HCT116 (cell line): ENCODE measurements around the gene SSMEM1. TPM values are rescaled to one million over a fixed set of nuclear protein-coding genes. Genes with fewer than 3 reads are reported as not detected.
"Not testable (repeated sequence)": the region's sequence is repeated elsewhere in the genome, so short reads cannot be mapped to it uniquely, and the experiment has no call there.

Source experiments
- ATAC-seq: fragments of 200-7000 bp; cut with Tn5 transposase; 2 replicates; pipeline ENCODE4 v1.9.1; 2020; ENCODE audit warnings: mild to moderate bottlenecking, moderate library complexity
- BruUV-seq: library from RNA; stranded (reverse); fragments of 400-500 nt; replicated peaks from 2 replicates; lab custom pipeline; 2021; lab: Mats Ljungman, UMichigan
- CTCF ChIA-PET: fragments of 300-600 bp; sonication (Branson Sonifier 250); formaldehyde crosslinking; loops from one replicate; lab custom pipeline; 2021; ENCODE audit warnings: antibody characterized with exemption; lab: Charles Lee
- POLR2A ChIA-PET: fragments of 300-600, 350-600 bp; sonication (Branson Sonifier 250); formaldehyde crosslinking; loops from one replicate; lab custom pipeline; 2021; ENCODE audit warnings: antibody characterized with exemption; lab: Charles Lee
- RAD21 ChIA-PET, 2 experiments: fragments of 300-600 bp; sonication (Branson Sonifier 250); formaldehyde crosslinking; loops; one replicate each; lab custom pipeline; 2023; ENCODE audit warnings: low total read pairs in 2 of 2; ENCODE audit not compliant: uncharacterized antibody in 2 of 2, unreplicated experiment in 2 of 2, low non-redundant PET in 1 of 2; lab: Charles Lee
- DNase-seq: peaks from one replicate; pipeline ENCODE4 v3.0.0-alpha.2; 2010; ENCODE audit warnings: low read depth, low spot score
- H2AFZ ChIP-seq: fragments of 200-600 bp; shearing (Covaris generic), sonication (generic); 2 replicates; pipeline ENCODE4 v1.6.1; 2017; ENCODE audit warnings: low read depth, mixed run types, mixed read lengths, antibody characterized with exemption, low read length; ENCODE audit not compliant: poor library complexity, severe bottlenecking
- H3K27ac ChIP-seq: 2 replicates; pipeline ENCODE4 v1.5.1; 2012; ENCODE audit warnings: low read depth, low read length
- H3K27me3 ChIP-seq: fragments of 200-600 bp; sonication (generic); 2 replicates; pipeline ENCODE4 v1.6.1; 2016; ENCODE audit warnings: mixed run types, low read length, mixed read lengths; ENCODE audit not compliant: insufficient read depth
- H3K36me3 ChIP-seq, 2 experiments: fragments of 200-500 bp in 1 of 2; fragments of 200-600 bp in 1 of 2; sonication (Bioruptor generic) in 1 of 2; sonication (generic) in 1 of 2; 2 replicates each; pipeline versions ENCODE4 v1.5.1 to v1.6.1; 2014 to 2016; ENCODE audit warnings: low read length in 2 of 2, inconsistent platforms in 1 of 2, mixed read lengths in 1 of 2, mixed run types in 1 of 2; ENCODE audit not compliant: insufficient read depth in 2 of 2, control insufficient read depth in 1 of 2
- H3K4me1 ChIP-seq, 2 experiments: fragments of 200-600 bp in 1 of 2; sonication (generic) in 1 of 2; 2 replicates each; pipeline versions ENCODE4 v1.5.1 to v1.6.1; 2012 to 2017; ENCODE audit warnings: low read length in 2 of 2, inconsistent platforms in 1 of 2, mild to moderate bottlenecking in 1 of 2, mixed read lengths in 1 of 2, mixed run types in 1 of 2, moderate library complexity in 1 of 2; ENCODE audit not compliant: insufficient read depth in 2 of 2, control insufficient read depth in 1 of 2
- H3K4me2 ChIP-seq: fragments of 200-600 bp; sonication (generic); 2 replicates; pipeline ENCODE4 v1.6.1; 2017; ENCODE audit warnings: mixed run types, low read length, mixed read lengths
- H3K4me3 ChIP-seq, 2 experiments: fragments of 200-600 bp in 1 of 2; sonication (generic) in 1 of 2; replicated peaks in 1 of 2; 2 replicates each; pipeline ENCODE4 v1.5.1; 2011 to 2016; ENCODE audit warnings: low read length in 2 of 2, control low read depth in 1 of 2, low read depth in 1 of 2, mild to moderate bottlenecking in 1 of 2, mixed read lengths in 1 of 2, mixed run types in 1 of 2
- H3K79me2 ChIP-seq: fragments of 200-600 bp; sonication (generic); 2 replicates; pipeline ENCODE4 v1.6.1; 2017; ENCODE audit warnings: mild to moderate bottlenecking, mixed run types, low read length, moderate library complexity, mixed read lengths; ENCODE audit not compliant: insufficient read depth
- H3K9ac ChIP-seq: fragments of 200-600 bp; sonication (generic); 2 replicates; pipeline ENCODE4 v1.6.1; 2016; ENCODE audit warnings: low read length, mixed read lengths
- H3K9me2 ChIP-seq: fragments of 200-600 bp; sonication (generic), shearing (Covaris generic); 2 replicates; pipeline ENCODE4 v1.6.1; 2017; ENCODE audit warnings: mixed run types, mild to moderate bottlenecking, moderate library complexity; ENCODE audit not compliant: insufficient read depth
- H3K9me3 ChIP-seq, 2 experiments: fragments of 200-500 bp in 1 of 2; fragments of 200-600 bp in 1 of 2; sonication (Bioruptor generic) in 1 of 2; sonication (generic) in 1 of 2; 2 replicates each; pipeline ENCODE4 v1.6.1; 2014 to 2017; ENCODE audit warnings: low read length in 2 of 2, mixed read lengths in 2 of 2, inconsistent platforms in 1 of 2, low read depth in 1 of 2, mild to moderate bottlenecking in 1 of 2, mixed run types in 1 of 2, moderate library complexity in 1 of 2; ENCODE audit not compliant: control insufficient read depth in 1 of 2, insufficient read depth in 1 of 2
- H4K20me1 ChIP-seq: fragments of 200-600 bp; sonication (generic), shearing (Covaris generic); 2 replicates; pipeline ENCODE4 v1.6.1; 2017; ENCODE audit warnings: mixed run types, mild to moderate bottlenecking, moderate library complexity; ENCODE audit not compliant: insufficient read depth
- CBX3 ChIP-seq: IDR thresholded peaks from 2 replicates; pipeline ENCODE4 v1.6.1; 2012; ENCODE audit warnings: low read depth
- CEBPB ChIP-seq: IDR thresholded peaks from 2 replicates; pipeline ENCODE4 v1.6.1; 2012; ENCODE audit warnings: low read depth
- EGR1 ChIP-seq: IDR thresholded peaks from 2 replicates; pipeline ENCODE4 v1.6.1; 2012; ENCODE audit warnings: low read depth
- ELF1 ChIP-seq: IDR thresholded peaks from 2 replicates; pipeline ENCODE4 v1.6.1; 2012; ENCODE audit warnings: low read depth, borderline replicate concordance
- EZH2 ChIP-seq: fragments of 200-600 bp; sonication (generic); IDR thresholded peaks from 2 replicates; pipeline ENCODE4 v1.6.1; 2017; ENCODE audit warnings: antibody characterized with exemption, mixed run types
- EZH2phosphoT487 ChIP-seq: fragments of 200-600 bp; IDR thresholded peaks from 2 replicates; pipeline ENCODE4 v1.6.1; 2018; ENCODE audit warnings: antibody characterized with exemption, borderline replicate concordance
- JUND ChIP-seq: IDR thresholded peaks from 2 replicates; pipeline ENCODE4 v1.6.1; 2012
- POLR2A ChIP-seq: IDR thresholded peaks from 2 replicates; pipeline ENCODE4 v1.7.0; 2011; ENCODE audit warnings: borderline replicate concordance; ENCODE audit not compliant: insufficient read depth, insufficient read length; ENCODE audit errors: extremely low read depth
- POLR2AphosphoS5 ChIP-seq: IDR thresholded peaks from 2 replicates; pipeline ENCODE4 v1.6.1; 2011; ENCODE audit warnings: mild to moderate bottlenecking, low read depth, low read length, moderate library complexity
- RAD21 ChIP-seq: IDR thresholded peaks from 2 replicates; pipeline ENCODE4 v1.6.1; 2012; ENCODE audit warnings: low read depth, mild to moderate bottlenecking
- SIN3A ChIP-seq: IDR thresholded peaks from 2 replicates; pipeline ENCODE4 v1.6.1; 2012; ENCODE audit warnings: low read depth
- SP1 ChIP-seq: IDR thresholded peaks from 2 replicates; pipeline ENCODE4 v1.6.1; 2012; ENCODE audit warnings: low read depth
- TCF7L2 ChIP-seq: IDR thresholded peaks from 2 replicates; pipeline ENCODE4 v1.7.0; 2011; ENCODE audit warnings: borderline replicate concordance, inconsistent platforms; ENCODE audit not compliant: insufficient read depth, insufficient read length; ENCODE audit errors: extremely low read depth
- ZFX ChIP-seq: fragments of 450-650 bp; IDR thresholded peaks from 2 replicates; pipeline ENCODE4 v1.6.1; 2017
- ZNF274 ChIP-seq: fragments of 200-500 bp; sonication (Bioruptor generic); IDR thresholded peaks from 2 replicates; pipeline ENCODE4 v1.6.1; 2014; ENCODE audit warnings: mild to moderate bottlenecking, low read depth, low read length, inconsistent platforms
- intact Hi-C: fragments of 100-400 bp; cut with micrococcal nuclease; formaldehyde crosslinking; loops from 2 replicates; pipeline ENCODE4 v1.10.0; 2022
- total RNA-seq: library from RNA; stranded (reverse); gene quantifications from one replicate; pipeline ENCODE4 v1.2.1, GENCODE V29; 2021; ENCODE audit not compliant: unreplicated experiment
- TF ChIP-seq, protein P1 (sequence below): IDR thresholded peaks from 2 replicates; pipeline ENCODE4 v1.6.1; 2012
- TF ChIP-seq, protein P2 (sequence below): IDR thresholded peaks from 2 replicates; pipeline ENCODE4 v1.6.1; 2012

Gene SSMEM1
- total RNA-seq, 1 experiment from 2014 or later: not detected

- Histone ChIP-seq H3K9ac (no peak overlapping the region), H3K36me3 (peaks cover 34 to 37% of the 10 kb centered on the region in 2 experiments; a peak in 3 of 4 replicates), H3K9me3 (no peaks in the 10 kb centered on the region), H3K9me2 (no peaks in the 10 kb centered on the region), H2AFZ (no peak overlapping the region), H3K79me2 (peaks cover 11% of the 10 kb centered on the region; the same call in 1 of the 2 replicates), H4K20me1 (no peaks in the 10 kb centered on the region), H3K4me2 (no peak overlapping the region), H3K4me1 (no peaks in the 10 kb centered on the region), H3K4me3 (no peak overlapping the region), H3K27ac (no peak overlapping the region), H3K27me3 (no peaks in the 10 kb centered on the region)
- RAD21 ChIA-PET: no interaction called here
- CTCF ChIA-PET: no interaction called here
- intact Hi-C loops: no loop called here
- no peak for ATAC-seq
- DNase-seq: no peak
- BruUV-seq: no TSS peak
- POLR2A ChIA-PET: no interaction called here
- TF ChIP-seq SIN3A: no peak
- TF ChIP-seq RAD21: no peak
These were observed 26.4 kb upstream of the SSMEM1 start for GRCh38 chr7:130181263-130181605.

DNA sequence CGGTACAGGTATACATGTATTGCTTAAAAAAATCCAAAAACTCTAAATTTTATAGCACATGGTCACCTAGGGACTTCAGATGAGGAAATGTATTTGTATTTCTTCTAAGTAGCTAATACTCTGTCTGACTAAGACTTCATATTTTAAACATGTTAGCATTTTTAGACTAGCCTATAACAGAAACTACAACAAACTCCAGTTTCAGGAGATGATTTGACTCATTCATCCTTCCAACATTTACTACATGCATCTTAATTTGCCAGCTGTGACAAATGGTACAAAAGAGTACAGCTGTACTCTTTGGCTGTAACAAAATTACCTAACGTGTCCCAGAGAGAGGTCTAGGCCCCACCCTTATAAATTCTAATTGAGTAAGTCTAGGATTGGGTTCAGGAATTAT is 24.7 kb upstream of the SSMEM1 start:
- Histone ChIP-seq H3K9me3 (no peaks in the 10 kb centered on the region), H3K27me3 (no peaks in the 10 kb centered on the region), H3K4me3 (no peak overlapping the region), H3K9me2 (no peaks in the 10 kb centered on the region), H2AFZ (no peak overlapping the region), H4K20me1 (no peaks in the 10 kb centered on the region), H3K4me2 (no peak overlapping the region), H3K9ac (no peak overlapping the region), H3K79me2 (peaks cover 27% of the 10 kb centered on the region), H3K4me1 (no peaks in the 10 kb centered on the region)
- ChIA-PET POLR2A (no interaction called here), RAD21 (no interaction called here)
- DNase-seq (no peak), ATAC-seq (no peak)
- no TSS peak for BruUV-seq
- TF ChIP-seq EZH2 (no peak), CBX3 (no peak), EZH2phosphoT487 (no peak), SIN3A (no peak), POLR2AphosphoS5 (no peak), ZFX (no peak), ZNF274 (no peak), EGR1 (no peak), ELF1 (no peak), TCF7L2 (no peak), SP1 (no peak), CEBPB (no peak), POLR2A (no peak), JUND (no peak)
- TF ChIP-seq, protein P1, sequence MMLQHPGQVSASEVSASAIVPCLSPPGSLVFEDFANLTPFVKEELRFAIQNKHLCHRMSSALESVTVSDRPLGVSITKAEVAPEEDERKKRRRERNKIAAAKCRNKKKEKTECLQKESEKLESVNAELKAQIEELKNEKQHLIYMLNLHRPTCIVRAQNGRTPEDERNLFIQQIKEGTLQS: no peak
- TF ChIP-seq, protein P2, sequence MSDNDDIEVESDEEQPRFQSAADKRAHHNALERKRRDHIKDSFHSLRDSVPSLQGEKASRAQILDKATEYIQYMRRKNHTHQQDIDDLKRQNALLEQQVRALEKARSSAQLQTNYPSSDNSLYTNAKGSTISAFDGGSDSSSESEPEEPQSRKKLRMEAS: no peak
- TF ChIP-seq, all 23 proteins: peak for 0
- Histone ChIP-seq H3K27ac (no peak overlapping the region), H3K36me3 (peaks cover 37 to 39% of the 10 kb centered on the region in 2 experiments; a peak in 3 of 4 replicates)
- intact Hi-C loops: no loop called here
- CTCF ChIA-PET: no interaction called here

DNA sequence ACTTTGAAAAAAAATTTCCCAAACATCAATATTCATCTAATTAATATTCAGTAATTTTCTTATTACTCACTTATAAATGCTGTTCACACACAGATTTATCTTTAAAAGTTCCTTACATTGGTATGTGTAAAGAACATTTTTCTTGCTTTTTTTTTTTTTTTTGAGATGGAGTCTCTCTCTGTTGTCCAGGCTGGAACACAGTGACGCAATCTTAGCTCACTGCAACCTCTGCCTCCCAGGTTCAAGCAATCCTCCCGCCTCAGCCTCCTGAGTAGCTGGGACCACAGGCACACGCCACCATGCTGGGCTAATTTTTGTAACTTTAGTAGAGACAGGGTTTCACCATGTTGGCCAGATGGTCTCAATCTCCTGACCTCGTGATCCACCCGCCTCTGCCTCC is 23.3 kb upstream of the SSMEM1 start:
- H3K4me2 ChIP-seq, H3K9ac ChIP-seq, DNase-seq, CTCF ChIA-PET, H3K27ac ChIP-seq, ATAC-seq, RAD21 ChIA-PET, H3K9me2 ChIP-seq, H4K20me1 ChIP-seq, H3K4me3 ChIP-seq, intact Hi-C loops, H3K27me3 ChIP-seq, H3K4me1 ChIP-seq, BruUV-seq, POLR2A ChIA-PET, H2AFZ ChIP-seq, H3K9me3 ChIP-seq: not testable (repeated sequence)
- Histone ChIP-seq H3K79me2 (peaks cover 30% of the 10 kb centered on the region), H3K36me3 (peaks cover 30 to 36% of the 10 kb centered on the region in 2 experiments; a peak in 3 of 4 replicates)
